ENCODE measurements around the gene FSTL4. TPM values are rescaled to one million over a fixed set of nuclear protein-coding genes. Genes with fewer than 3 reads are reported as not detected.

Gene FSTL4
- total and polyA plus RNA-seq, 4 donors, result 0.08 to 1.4 (median 0.31) TPM

DNA sequence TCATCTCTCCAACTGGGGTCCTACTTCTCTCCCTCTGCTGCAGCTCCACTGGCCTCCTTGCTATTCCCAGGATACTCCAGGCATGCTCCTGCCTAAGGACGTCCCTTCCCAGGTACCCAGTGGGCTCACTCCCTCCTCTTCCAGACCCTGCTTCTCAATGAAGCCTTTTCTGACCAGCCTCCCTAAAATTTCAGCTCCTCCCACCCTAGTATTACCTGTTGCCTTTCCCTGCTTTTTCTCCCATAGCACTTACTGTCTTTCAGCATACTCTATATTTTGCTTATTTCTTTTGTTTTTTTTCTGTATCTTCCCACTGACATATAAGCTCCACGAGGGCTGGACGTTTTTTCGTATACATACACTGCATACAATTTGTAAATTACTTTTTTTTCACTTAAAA lies 26.1 kb upstream of the FSTL4 start:
- WGBS, 2 donors, result 49 to 73% methylated on average over 4 of the region's 4 CpGs
- DNase-seq, result no peak
- no peak for TF ChIP-seq CTCF (IDR thresholded peaks at IDR 0.05; ENCODE audit: control extremely low read depth, extremely low read depth)
- Histone ChIP-seq H3K36me3 (ENCODE audit: control insufficient read depth in 4 of 4, insufficient read depth in 4 of 4, low read length in 4 of 4) (no peaks in the 10 kb centered on the region), H3K9ac (ENCODE audit: insufficient read depth in 1 of 2, low read length in 2 of 2) (no peak overlapping the region), H3K27me3 (ENCODE audit: control insufficient read depth in 3 of 3, insufficient read depth in 3 of 3, low read length in 2 of 3) (peaks cover 0 to 3% (median 0%) of the 10 kb centered on the region in 3 donors), H3K27ac (ENCODE audit: low read depth in 1 of 2, low read length in 1 of 2) (no peak overlapping the region), H3K4me1 (ENCODE audit: control insufficient read depth in 5 of 5, insufficient read depth in 5 of 5, low read length in 5 of 5) (no peaks in the 10 kb centered on the region), H3K9me3 (ENCODE audit: control insufficient read depth in 4 of 4, insufficient read depth in 3 of 4, low read length in 3 of 4) (no peaks in the 10 kb centered on the region), H3K4me3 (no peak overlapping the region)
- no peak for ATAC-seq (ENCODE audit: insufficient read depth, low FRiP score)

DNA sequence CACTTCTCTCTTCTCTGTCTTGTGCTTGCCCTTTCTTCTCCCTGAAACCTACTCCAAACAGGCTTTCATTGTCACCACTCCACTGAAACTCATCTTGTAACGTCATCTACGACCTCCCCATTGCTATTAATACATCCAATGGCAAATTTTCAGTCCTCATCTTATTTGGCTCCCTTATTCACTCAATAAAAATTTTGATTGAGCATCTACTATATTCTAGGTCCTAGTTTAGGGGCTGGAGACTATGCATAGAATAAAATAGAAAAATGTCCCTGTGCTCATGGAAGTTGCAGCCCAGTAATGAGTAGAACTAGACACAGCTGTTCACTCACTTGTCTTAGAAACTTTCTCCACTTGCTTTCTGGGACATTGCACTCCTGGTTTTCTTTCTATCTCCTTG lies 24.9 kb upstream of the FSTL4 start:
- 63 to 64% methylated on average over 2 of the region's 2 CpGs for WGBS, 2 donors
- TF ChIP-seq CTCF (IDR thresholded peaks at IDR 0.05; ENCODE audit: control extremely low read depth, extremely low read depth), result no peak
- no peak overlapping the region for H3K27ac ChIP-seq (ENCODE audit: low read depth in 1 of 2, low read length in 1 of 2)
- DNase-seq (no peak), ATAC-seq (ENCODE audit: insufficient read depth, low FRiP score) (no peak)
- no peaks in the 10 kb centered on the region for H3K9me3 ChIP-seq (ENCODE audit: control insufficient read depth in 4 of 4, insufficient read depth in 3 of 4, low read length in 3 of 4)
- no peak overlapping the region for H3K9ac ChIP-seq (ENCODE audit: insufficient read depth in 1 of 2, low read length in 2 of 2)
- no peak overlapping the region for H3K4me3 ChIP-seq
- H3K4me1 ChIP-seq (ENCODE audit: control insufficient read depth in 5 of 5, insufficient read depth in 5 of 5, low read length in 5 of 5), result no peaks in the 10 kb centered on the region
- H3K36me3 ChIP-seq (ENCODE audit: control insufficient read depth in 4 of 4, insufficient read depth in 4 of 4, low read length in 4 of 4), result no peaks in the 10 kb centered on the region
- H3K27me3 ChIP-seq (ENCODE audit: control insufficient read depth in 3 of 3, insufficient read depth in 3 of 3, low read length in 2 of 3), result no peaks in the 10 kb centered on the region

DNA sequence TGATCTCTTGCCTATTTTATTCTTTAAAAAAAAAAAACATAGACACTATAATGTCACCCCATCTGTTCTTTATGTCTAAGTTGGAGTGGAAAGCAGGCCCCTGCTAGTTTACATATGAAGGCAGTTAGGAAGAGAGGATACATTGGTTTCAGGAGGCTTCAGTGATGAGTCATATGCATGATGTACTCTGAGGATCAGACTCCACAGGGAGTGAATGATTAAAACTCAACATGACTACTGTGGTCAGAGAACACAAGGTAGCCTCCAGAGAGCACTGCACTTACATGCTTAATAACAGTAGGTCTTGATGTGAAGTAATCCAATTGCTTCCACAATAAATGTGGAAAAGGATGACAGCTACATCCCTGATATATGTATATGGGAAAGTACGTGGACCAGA lies 22.7 kb upstream of the FSTL4 start:
- DNase-seq (no peak), ATAC-seq (ENCODE audit: insufficient read depth, low FRiP score) (no peak)
- no peaks in the 10 kb centered on the region for H3K4me1 ChIP-seq (ENCODE audit: control insufficient read depth in 5 of 5, insufficient read depth in 5 of 5, low read length in 5 of 5)
- H3K4me3 ChIP-seq, result no peak overlapping the region
- TF ChIP-seq CTCF (IDR thresholded peaks at IDR 0.05; ENCODE audit: control extremely low read depth, extremely low read depth), result no peak
- no peaks in the 10 kb centered on the region for H3K27me3 ChIP-seq (ENCODE audit: control insufficient read depth in 3 of 3, insufficient read depth in 3 of 3, low read length in 2 of 3)
- WGBS, 2 donors, result 89 to 93% methylated on average over 1 of the region's 1 CpG
- H3K9ac ChIP-seq (ENCODE audit: insufficient read depth in 1 of 2, low read length in 2 of 2), result no peak overlapping the region
- no peaks in the 10 kb centered on the region for H3K36me3 ChIP-seq (ENCODE audit: control insufficient read depth in 4 of 4, insufficient read depth in 4 of 4, low read length in 4 of 4)
- no peaks in the 10 kb centered on the region for H3K9me3 ChIP-seq (ENCODE audit: control insufficient read depth in 4 of 4, insufficient read depth in 3 of 4, low read length in 3 of 4)
- no peak overlapping the region for H3K27ac ChIP-seq (ENCODE audit: low read depth in 1 of 2, low read length in 1 of 2)

GRCh38 chr5:133627180-133627579 lies 14.8 kb upstream of the FSTL4 start:
- no peak for DNase-seq
- no peak overlapping the region for H3K27ac ChIP-seq (ENCODE audit: low read depth in 1 of 2, low read length in 1 of 2)
- no peaks in the 10 kb centered on the region for H3K36me3 ChIP-seq (ENCODE audit: control insufficient read depth in 4 of 4, insufficient read depth in 4 of 4, low read length in 4 of 4)
- no peaks in the 10 kb centered on the region for H3K9me3 ChIP-seq (ENCODE audit: control insufficient read depth in 4 of 4, insufficient read depth in 3 of 4, low read length in 3 of 4)
- H3K4me3 ChIP-seq, result no peak overlapping the region
- H3K27me3 ChIP-seq (ENCODE audit: control insufficient read depth in 3 of 3, insufficient read depth in 3 of 3, low read length in 2 of 3), result no peaks in the 10 kb centered on the region
- ATAC-seq (ENCODE audit: insufficient read depth, low FRiP score), result no peak
- TF ChIP-seq CTCF (IDR thresholded peaks at IDR 0.05; ENCODE audit: control extremely low read depth, extremely low read depth), result no peak
- no peak overlapping the region for H3K9ac ChIP-seq (ENCODE audit: insufficient read depth in 1 of 2, low read length in 2 of 2)
- WGBS, 2 donors, result 48 to 65% methylated on average over 1 of the region's 1 CpG
- H3K4me1 ChIP-seq (ENCODE audit: control insufficient read depth in 5 of 5, insufficient read depth in 5 of 5, low read length in 5 of 5), result no peaks in the 10 kb centered on the region
